Measurements from ENCODE around the gene NPAS3. TPM values are rescaled to one million over a fixed set of nuclear protein-coding genes. Genes with fewer than 3 reads are reported as not detected.

Gene NPAS3
- total and polyA plus RNA-seq, 2 donors (not counting 1 experiment from before 2014, with no cell fraction given) = 0.10 to 0.50 TPM

- Histone ChIP-seq H3K9me3 (ENCODE audit: control insufficient read depth, insufficient read depth, low read depth, low read length) (no peaks in the 10 kb centered on the region), H3K79me2 (ENCODE audit: control insufficient read depth, insufficient read depth, low read length) (no peaks in the 10 kb centered on the region), H3K27me3 (ENCODE audit: control insufficient read depth, insufficient read depth, low read length) (no peaks in the 10 kb centered on the region), H3K4me1 (ENCODE audit: control insufficient read depth, extremely low read depth, insufficient read depth, low read length) (no peaks in the 10 kb centered on the region), H2AFZ (ENCODE audit: low read length) (no peak overlapping the region), H3K4me2 (ENCODE audit: extremely low read depth, insufficient read depth, low read length) (no peak overlapping the region), H3K4me3 (replicated peaks in 1 of 4; ENCODE audit: control extremely low read depth in 1 of 4, insufficient read depth in 1 of 4, low read depth in 3 of 4, low read length in 4 of 4) (no peak overlapping the region), H3K9ac (ENCODE audit: insufficient read depth, low read length) (no peak overlapping the region), H3K27ac (ENCODE audit: insufficient read depth, low read length) (no peak overlapping the region), H3K36me3 (ENCODE audit: control insufficient read depth, insufficient read depth, low read length) (no peaks in the 10 kb centered on the region), H4K20me1 (ENCODE audit: control insufficient read depth, extremely low read depth, insufficient read depth, low read length) (no peaks in the 10 kb centered on the region)
- DNase-seq (ENCODE audit: low read depth in 2 of 2) = no peak
- TF ChIP-seq EZH2 (IDR thresholded peaks at IDR 0.05; ENCODE audit: low read length, missing control alignments) (no peak), CTCF (conservative IDR thresholded peaks at IDR 0.05 in 1 of 2, IDR thresholded peaks at IDR 0.05 in 1 of 2; ENCODE audit: low read depth in 1 of 2, low read length in 2 of 2) (no peak)
Measured at GRCh38 chr14:33545696-33546095, 607.0 kb downstream of the NPAS3 start.

- DNase-seq (ENCODE audit: low read depth in 2 of 2) = no peak
- H3K4me3 ChIP-seq (replicated peaks in 1 of 4; ENCODE audit: control extremely low read depth in 1 of 4, insufficient read depth in 1 of 4, low read depth in 3 of 4, low read length in 4 of 4) = no peak overlapping the region
- no peaks in the 10 kb centered on the region for H3K4me1 ChIP-seq (ENCODE audit: control insufficient read depth, extremely low read depth, insufficient read depth, low read length)
- H3K36me3 ChIP-seq (ENCODE audit: control insufficient read depth, insufficient read depth, low read length) = no peaks in the 10 kb centered on the region
- H3K27me3 ChIP-seq (ENCODE audit: control insufficient read depth, insufficient read depth, low read length) = no peaks in the 10 kb centered on the region
- H2AFZ ChIP-seq (ENCODE audit: low read length) = no peak overlapping the region
- no peak for TF ChIP-seq CTCF (conservative IDR thresholded peaks at IDR 0.05 in 1 of 2, IDR thresholded peaks at IDR 0.05 in 1 of 2; ENCODE audit: low read depth in 1 of 2, low read length in 2 of 2)
- TF ChIP-seq EZH2 (IDR thresholded peaks at IDR 0.05; ENCODE audit: low read length, missing control alignments) = no peak
- no peaks in the 10 kb centered on the region for H3K79me2 ChIP-seq (ENCODE audit: control insufficient read depth, insufficient read depth, low read length)
- no peak overlapping the region for H3K4me2 ChIP-seq (ENCODE audit: extremely low read depth, insufficient read depth, low read length)
- no peaks in the 10 kb centered on the region for H3K9me3 ChIP-seq (ENCODE audit: control insufficient read depth, insufficient read depth, low read depth, low read length)
- H3K9ac ChIP-seq (ENCODE audit: insufficient read depth, low read length) = no peak overlapping the region
- H3K27ac ChIP-seq (ENCODE audit: insufficient read depth, low read length) = no peak overlapping the region
- H4K20me1 ChIP-seq (ENCODE audit: control insufficient read depth, extremely low read depth, insufficient read depth, low read length) = no peaks in the 10 kb centered on the region
Measured at GRCh38 chr14:33548606-33549005, 609.9 kb downstream of the NPAS3 start.

- Histone ChIP-seq H4K20me1 (ENCODE audit: control insufficient read depth, extremely low read depth, insufficient read depth, low read length) (no peaks in the 10 kb centered on the region), H3K27ac (ENCODE audit: insufficient read depth, low read length) (no peak overlapping the region), H3K79me2 (ENCODE audit: control insufficient read depth, insufficient read depth, low read length) (no peaks in the 10 kb centered on the region), H3K9me3 (ENCODE audit: control insufficient read depth, insufficient read depth, low read depth, low read length) (no peaks in the 10 kb centered on the region), H3K4me1 (ENCODE audit: control insufficient read depth, extremely low read depth, insufficient read depth, low read length) (no peaks in the 10 kb centered on the region), H3K27me3 (ENCODE audit: control insufficient read depth, insufficient read depth, low read length) (no peaks in the 10 kb centered on the region), H3K36me3 (ENCODE audit: control insufficient read depth, insufficient read depth, low read length) (no peaks in the 10 kb centered on the region), H3K9ac (ENCODE audit: insufficient read depth, low read length) (no peak overlapping the region), H2AFZ (ENCODE audit: low read length) (no peak overlapping the region), H3K4me3 (replicated peaks in 1 of 4; ENCODE audit: control extremely low read depth in 1 of 4, insufficient read depth in 1 of 4, low read depth in 3 of 4, low read length in 4 of 4) (no peak overlapping the region), H3K4me2 (ENCODE audit: extremely low read depth, insufficient read depth, low read length) (no peak overlapping the region)
- DNase-seq (ENCODE audit: low read depth in 2 of 2) = no peak
- TF ChIP-seq EZH2 (IDR thresholded peaks at IDR 0.05; ENCODE audit: low read length, missing control alignments) (no peak), CTCF (conservative IDR thresholded peaks at IDR 0.05 in 1 of 2, IDR thresholded peaks at IDR 0.05 in 1 of 2; ENCODE audit: low read depth in 1 of 2, low read length in 2 of 2) (no peak)
Measured at GRCh38 chr14:33551963-33552362, 613.3 kb downstream of the NPAS3 start.
